Motor neuron (in vitro differentiated cells): Measurements from ENCODE around the gene MNX1. TPM values are rescaled to one million over a fixed set of nuclear protein-coding genes. Genes with fewer than 3 reads are reported as not detected.

ENCODE experiments used
- ATAC-seq, 8 experiments: fragments of 200-7000 bp; cut with Tn5 transposase; replicated peaks in 6 of 8; 2 replicates each; pipeline ENCODE4 v1.8.0; 2021; ENCODE audit warnings: mild to moderate bottlenecking in 8 of 8, moderate library complexity in 8 of 8
- H3K27ac ChIP-seq, 2 donors: fragments of 250-450 bp; sonication (Bioruptor Pico); 2 replicates each; pipeline ENCODE4 v1.9.0; 2021; ENCODE audit warnings: antibody characterized with exemption in 2 of 2, mild to moderate bottlenecking in 2 of 2, moderate library complexity in 1 of 2
- H3K4me1 ChIP-seq, 2 donors: fragments of 250-450 bp; sonication (Bioruptor Pico); replicated peaks in 1 of 2; 2 replicates each; pipeline ENCODE4 v1.6.1; 2021; ENCODE audit warnings: antibody characterized with exemption in 2 of 2, mild to moderate bottlenecking in 2 of 2, moderate library complexity in 1 of 2
- H3K4me3 ChIP-seq, 5 donors: fragments of 250-450 bp; sonication (Bioruptor Pico); 2 replicates each; pipeline ENCODE4 v1.9.0; 2021; ENCODE audit warnings: antibody characterized with exemption in 5 of 5, mild to moderate bottlenecking in 5 of 5, moderate library complexity in 4 of 5
- WGBS, 10 experiments: fragments of 450-650 bp; shearing (Covaris generic); methylation state at CpG; one replicate each; pipeline ENCODE4 v1.0.0; 2022; 5-methylcytosine and 5-hydroxymethylcytosine counted together
- in situ Hi-C, 9 experiments: fragments of 400-800 bp; cut with MboI; loops; one replicate each; pipeline ENCODE4 v1.15.0; 2021; ENCODE audit warnings: low sequenced_read_pairs in 9 of 9, low pct_unique_long_range_greater_than_20kb in 2 of 9; ENCODE audit not compliant: unreplicated experiment in 9 of 9
- total RNA-seq, 8 experiments: library from RNA; unstranded; fragments of 300-600 nt; gene quantifications; 2 replicates each; pipeline versions ENCODE4 v1.2.3 to v1.2.4, GENCODE V29; 2022

Gene MNX1
- total RNA-seq, 8 experiments from 2014 or later = 0.36 to 14.8 (median 4.3) TPM

GRCh38 chr7:156956727-156957126 lies 53.7 kb downstream of the MNX1 start:
- in situ Hi-C loops = loop anchor here in 4 of 9 experiments (25.0 kb wide), 2 partner anchors 181 to 306 kb away; partner anchors contain the start of gene UBE3C (in 1 of the 4)
- H3K27ac ChIP-seq = no peak overlapping the region
- ATAC-seq = peak in 2 of 8 experiments; percentile 43 to 77
- H3K4me1 ChIP-seq = peaks cover 4 to 7% of the 10 kb centered on the region in 2 donors
- 80 to 100% (median 100%) methylated on average over 1 to 2 of the region's 2 CpGs; no CpG with 5 or more reads in 2 of the 10 experiments for WGBS, 10 experiments
- H3K4me3 ChIP-seq = no peak overlapping the region

- ATAC-seq = no peak
- H3K4me3 ChIP-seq = no peak overlapping the region
- 100% methylated on average over 1 of the region's 2 CpGs; no CpG with 5 or more reads in 7 of the 10 experiments for WGBS, 10 experiments
- in situ Hi-C loops = loop anchor here in 4 of 9 experiments (25.0 kb wide), 2 partner anchors 182 to 307 kb away; partner anchors contain the start of gene UBE3C (in 1 of the 4)
- peaks cover 5 to 16% of the 10 kb centered on the region in 2 donors for H3K4me1 ChIP-seq
- no peak overlapping the region for H3K27ac ChIP-seq
Observed at GRCh38 chr7:156954941-156955340, 55.5 kb downstream of the MNX1 start.

Other genes starting within 250 kb of the MNX1 start
- gene LMBR1, start 117.5 kb downstream of the MNX1 start, total RNA-seq = 10 to 100 TPM; 26.4 to 64.1 (median 31.4) TPM
- gene NOM1, start 61.0 kb downstream of the MNX1 start, total RNA-seq = 10 to 100 TPM in 3 of 8 experiments, 1 to 10 TPM in 5; 7.2 to 44.4 (median 9.5) TPM
- gene UBE3C, start 128.3 kb upstream of the MNX1 start, total RNA-seq = 100 to 1,000 TPM in 1 of 8 experiments, 10 to 100 TPM in 7; 21.8 to 111 (median 34.1) TPM